Measurements from ENCODE around the gene YOD1. TPM values are rescaled to one million over a fixed set of nuclear protein-coding genes. Genes with fewer than 3 reads are reported as not detected.
A peak's percentile ranks its signal among the peaks of the same experiment; 100 is the strongest.

The YOD1 gene
- total and polyA plus RNA-seq, 8 donors, result 1.1 to 4.0 (median 2.3) TPM

- intact Hi-C loops (cut with DNase I), result no loop called here
- peak overlapping the region in 2 of 4 donors; percentile 89 to 92 for H3K27ac ChIP-seq
Observed at GRCh38 chr1:207028884-207029650, 21.9 kb downstream of the YOD1 start.

GRCh38 chr1:207027921-207028320 is 23.1 kb downstream of the YOD1 start:
- H3K9me3 ChIP-seq, result no peaks in the 10 kb centered on the region
- WGBS, 2 donors, result 50 to 53% methylated on average over 1 of the region's 1 CpG
- TF ChIP-seq CTCF (IDR thresholded peaks at IDR 0.05), result no peak
- peak overlapping the region in 1 of 4 donors; percentile 6 for H3K4me3 ChIP-seq
- intact Hi-C loops (cut with DNase I), result no loop called here
- H3K27me3 ChIP-seq, result no peaks in the 10 kb centered on the region
- FAIRE-seq (no peak), DNase-seq (no peak), ATAC-seq (no peak)
- H3K27ac ChIP-seq, result peak overlapping the region in 3 of 4 donors; percentile 46 to 92 (median 87)
- H3K4me1 ChIP-seq, result peaks cover 38 to 64% (median 54%) of the 10 kb centered on the region in 3 donors
- peaks cover 0 to 3% (median 0%) of the 10 kb centered on the region in 3 donors for H3K36me3 ChIP-seq

More at GRCh38 chr1:207028884-207029650, 21.9 kb downstream of the YOD1 start:
- H3K4me3 ChIP-seq, result peak overlapping the region in 1 of 4 donors; percentile 6
- H3K4me1 ChIP-seq, result peaks cover 42 to 69% (median 61%) of the 10 kb centered on the region in 3 donors
- no peaks in the 10 kb centered on the region for H3K9me3 ChIP-seq
- no peak for TF ChIP-seq CTCF (IDR thresholded peaks at IDR 0.05)
- FAIRE-seq (no peak), ATAC-seq (no peak), DNase-seq (no peak)
- 45 to 51% methylated on average over 2 of the region's 2 CpGs for WGBS, 2 donors
- H3K36me3 ChIP-seq, result no peaks in the 10 kb centered on the region
- no peaks in the 10 kb centered on the region for H3K27me3 ChIP-seq

GRCh38 chr1:207027206-207027777 is 23.7 kb downstream of the YOD1 start:
- intact Hi-C loops (cut with DNase I), result no loop called here
- peaks cover 38 to 62% (median 54%) of the 10 kb centered on the region in 3 donors for H3K4me1 ChIP-seq
- no peaks in the 10 kb centered on the region for H3K27me3 ChIP-seq
- peaks cover 0 to 10% (median 3%) of the 10 kb centered on the region in 3 donors for H3K36me3 ChIP-seq
- no peak for TF ChIP-seq CTCF (IDR thresholded peaks at IDR 0.05)
- H3K9me3 ChIP-seq, result no peaks in the 10 kb centered on the region
- H3K27ac ChIP-seq, result peak overlapping the region; percentile 26 to 92 (median 66)
- peak overlapping the region in 1 of 4 donors; percentile 6 for H3K4me3 ChIP-seq
- FAIRE-seq (no peak), ATAC-seq (peak in 1 of 4 donors; percentile 15), DNase-seq (no peak)
- WGBS, 2 donors, result 79 to 81% methylated on average over 18 of the region's 18 CpGs

- Histone ChIP-seq H3K9me3 (no peaks in the 10 kb centered on the region), H3K27ac (peak overlapping the region; percentile 39 to 92 (median 84)), H3K36me3 (peaks cover 0 to 12% (median 5%) of the 10 kb centered on the region in 3 donors), H3K27me3 (no peaks in the 10 kb centered on the region), H3K4me3 (no peak overlapping the region), H3K4me1 (peaks cover 38 to 60% (median 54%) of the 10 kb centered on the region in 3 donors)
- no peak for TF ChIP-seq CTCF (IDR thresholded peaks at IDR 0.05)
- ATAC-seq, result no peak
- DNase-seq, result no peak
- FAIRE-seq, result no peak
- intact Hi-C loops (cut with DNase I), result no loop called here
- 42 to 43% methylated on average over 4 of the region's 4 CpGs for WGBS, 2 donors
Observed at GRCh38 chr1:207026104-207026534, 24.9 kb downstream of the YOD1 start.
